HepG2 (cell line): Measurements from ENCODE around the gene AKIRIN1. TPM values are rescaled to one million over a fixed set of nuclear protein-coding genes. Genes with fewer than 3 reads are reported as not detected.

Source experiments
- ATAC-seq: fragments of 200-7000 bp; cut with Tn5 transposase; 3 replicates; pipeline ENCODE4 v1.9.1; 2020; ENCODE audit warnings: mild to moderate bottlenecking, moderate library complexity
- BruUV-seq: library from RNA; stranded (reverse); fragments of 400-500 nt; replicated peaks from 2 replicates; lab custom pipeline; 2021; lab: Mats Ljungman, UMichigan
- CTCF ChIA-PET: fragments of 300-600 bp; formaldehyde crosslinking; extraction: SDS; loops from one replicate; lab custom pipeline; 2021; ENCODE audit warnings: low total read pairs, inconsistent platforms, low intra/inter-chr PET ratio; lab: Yijun Ruan, JAX
- POLR2A ChIA-PET: fragments of 350-600 bp; sonication (Branson Sonifier 250); formaldehyde crosslinking; loops from one replicate; lab custom pipeline; 2020; ENCODE audit warnings: antibody characterized with exemption, inconsistent platforms; lab: Yijun Ruan, JAX
- DNase-seq: peaks from one replicate; pipeline ENCODE4 v3.0.0-alpha.2; 2015; ENCODE audit warnings: low spot score
- FAIRE-seq: peaks from 3 replicates; lab custom pipeline; 2011; peaks lifted over from hg19 to GRCh38; lab: Jason Lieb, UNC
- H2AFZ ChIP-seq: one replicate; pipeline ENCODE4 v1.6.1; 2011; ENCODE audit warnings: low read length, inconsistent platforms
- H3K27ac ChIP-seq: fragments of 300-600 bp; 3 replicates; pipeline ENCODE4 v1.8.0; 2011; ENCODE audit warnings: mixed run types, mild to moderate bottlenecking, mixed read lengths, low read length, inconsistent platforms; ENCODE audit not compliant: insufficient read depth; ENCODE audit errors: extremely low read length
- H3K27me3 ChIP-seq, 2 experiments: fragments of 200-600 bp in 1 of 2; 2 replicates in 1 of 2; 3 replicates in 1 of 2; pipeline versions ENCODE4 v1.6.0 to v1.8.0; 2011; ENCODE audit warnings: low read length in 2 of 2, mild to moderate bottlenecking in 2 of 2, moderate library complexity in 2 of 2, inconsistent platforms in 1 of 2; ENCODE audit not compliant: insufficient read depth in 2 of 2, control insufficient read depth in 1 of 2
- H3K36me3 ChIP-seq, 2 experiments: fragments of 200-600 bp in 1 of 2; replicated peaks in 1 of 2; 2 replicates in 1 of 2; 3 replicates in 1 of 2; pipeline versions ENCODE4 v1.5.1 to v1.8.0; 2011; ENCODE audit warnings: low read length in 2 of 2, inconsistent platforms in 1 of 2; ENCODE audit not compliant: insufficient read depth in 2 of 2, control insufficient read depth in 1 of 2
- H3K4me1 ChIP-seq: 2 replicates; pipeline ENCODE4 v1.5.1; 2012; ENCODE audit warnings: low read length, inconsistent platforms; ENCODE audit not compliant: insufficient read depth
- H3K4me2 ChIP-seq: 2 replicates; pipeline ENCODE4 v1.6.0; 2011; ENCODE audit warnings: low read depth, low read length, inconsistent platforms
- H3K4me3 ChIP-seq, 3 experiments: fragments of 200-600 bp in 1 of 3; sonication (generic), shearing (Covaris generic) in 1 of 3; replicated peaks in 1 of 3; 2 replicates each; pipeline ENCODE4 v1.5.1; 2011 to 2016; ENCODE audit warnings: low read length in 3 of 3, inconsistent platforms in 2 of 3, low read depth in 2 of 3, mild to moderate bottlenecking in 2 of 3, control low read depth in 1 of 3, mixed read lengths in 1 of 3; ENCODE audit not compliant: insufficient read depth in 1 of 3
- H3K79me2 ChIP-seq: one replicate; pipeline ENCODE4 v1.6.1; 2011; ENCODE audit warnings: low read length, inconsistent platforms; ENCODE audit not compliant: insufficient read depth
- H3K9ac ChIP-seq: 2 replicates; pipeline ENCODE4 v1.6.0; 2011; ENCODE audit warnings: mild to moderate bottlenecking, low read depth, low read length, inconsistent platforms; ENCODE audit not compliant: insufficient read depth
- H3K9me3 ChIP-seq: 2 replicates; pipeline ENCODE4 v1.5.1; 2012; ENCODE audit warnings: mild to moderate bottlenecking, low read length
- H4K20me1 ChIP-seq: 2 replicates; pipeline ENCODE4 v1.6.0; 2011; ENCODE audit warnings: inconsistent platforms, mild to moderate bottlenecking, low read length, moderate library complexity; ENCODE audit not compliant: insufficient read depth
- AGO2 ChIP-seq: fragments of 200-400 bp; formaldehyde crosslinking; optimal IDR thresholded peaks from 2 replicates; pipeline ENCODE3; 2017; ENCODE audit warnings: mild to moderate bottlenecking, low read depth, low read length, moderate library complexity
- PAF1 ChIP-seq: IDR thresholded peaks from 2 replicates; pipeline ENCODE4 v1.6.1; 2016; ENCODE audit warnings: missing genetic modification reagents, missing compliant biosample characterization
- POLR2A ChIP-seq, 2 experiments: IDR thresholded peaks; 2 replicates each; pipeline ENCODE4 v1.6.1; 2011; ENCODE audit warnings: low read depth in 2 of 2, low read length in 2 of 2, mild to moderate bottlenecking in 1 of 2, moderate library complexity in 1 of 2; ENCODE audit not compliant: insufficient read depth in 1 of 2
- POLR2AphosphoS5 ChIP-seq: IDR thresholded peaks from 2 replicates; pipeline ENCODE4 v1.6.1; 2012; ENCODE audit warnings: low read depth, low read length
- POLR2G ChIP-seq: fragments of 200-400 bp; formaldehyde crosslinking; IDR thresholded peaks from 2 replicates; pipeline ENCODE4 v1.6.1; 2018; ENCODE audit warnings: mild to moderate bottlenecking, low read depth, low read length, moderate library complexity
- RBFOX2 ChIP-seq: fragments of 200-400 bp; formaldehyde crosslinking; IDR thresholded peaks from 2 replicates; pipeline ENCODE4 v1.6.1; 2017; ENCODE audit warnings: low read depth, mild to moderate bottlenecking, low read length
- RBM22 ChIP-seq: fragments of 200-400 bp; formaldehyde crosslinking; optimal IDR thresholded peaks from 2 replicates; pipeline ENCODE3; 2017; ENCODE audit warnings: mild to moderate bottlenecking, low read length, moderate library complexity
- SSRP1 ChIP-seq: IDR thresholded peaks from 2 replicates; pipeline ENCODE4 v1.6.1; 2016; ENCODE audit warnings: control low read depth
- TARDBP ChIP-seq: sonication (generic); formaldehyde crosslinking; IDR thresholded peaks from 2 replicates; pipeline ENCODE4 v1.8.0; 2022; ENCODE audit warnings: mild to moderate bottlenecking, missing genetic modification reagents
- TGIF2 ChIP-seq: IDR thresholded peaks from 2 replicates; pipeline ENCODE4 v1.6.1; 2016; ENCODE audit warnings: control low read depth, missing compliant biosample characterization
- ZNF317 ChIP-seq: sonication (generic); formaldehyde crosslinking; IDR thresholded peaks from 2 replicates; pipeline ENCODE4 v1.5.0; 2020; ENCODE audit warnings: mild to moderate bottlenecking, missing genetic modification reagents
- WGBS: methylation state at CpG from one replicate; pipeline ENCODE4 v1.1.6; 2017; ENCODE audit warnings: low lambda C conversion rate; 5-methylcytosine and 5-hydroxymethylcytosine counted together
- in situ Hi-C: cut with HindIII; loops from 2 replicates; pipeline ENCODE4 v1.10.0; 2017; ENCODE audit warnings: low pct_unique_long_range_greater_than_20kb; ENCODE audit not compliant: extremely low pct_ligation_motif_present
- intact Hi-C: fragments of 100-400 bp; cut with micrococcal nuclease; formaldehyde crosslinking; loops from one replicate; pipeline ENCODE4 v1.10.0; 2022; ENCODE audit not compliant: unreplicated experiment
- polyA plus RNA-seq, 8 experiments: library from polyadenylated mRNA; depleted of rRNA in 3 of 8; stranded (reverse) in 7 of 8; unstranded in 1 of 8; fragments of >200 nt; fragmentation: Illumina TruSeq in 4 of 8; extraction: Trizol in 4 of 8; gene quantifications; 2 replicates each; pipeline versions ENCODE4 v1.2.1 to v1.2.3, GENCODE V29; 2011 to 2016; ENCODE audit warnings: low read depth in 4 of 8, missing spikeins in 1 of 8, mixed read lengths in 1 of 8; ENCODE audit not compliant: insufficient read depth in 1 of 8
- total RNA-seq, 5 experiments: library from RNA; depleted of rRNA; stranded (reverse); fragments of >200 nt; fragmentation: Illumina TruSeq; extraction: Trizol; gene quantifications; 2 replicates each; pipeline ENCODE4 v1.2.3, GENCODE V29; 2016; ENCODE audit warnings: low read depth in 1 of 5
- TF ChIP-seq, protein P1 (sequence below): sonication (generic); formaldehyde crosslinking; IDR thresholded peaks from 2 replicates; pipeline ENCODE4 v1.5.0; 2020; ENCODE audit warnings: mild to moderate bottlenecking, missing genetic modification reagents, moderate library complexity
- TF ChIP-seq, protein P2 (sequence below): sonication (generic); formaldehyde crosslinking; IDR thresholded peaks from 2 replicates; pipeline ENCODE4 v1.4.0; 2020; ENCODE audit warnings: missing genetic modification reagents
- TF ChIP-seq, protein P3 (sequence below): sonication (generic); formaldehyde crosslinking; IDR thresholded peaks from 2 replicates; pipeline ENCODE4 v1.5.0; 2020; ENCODE audit warnings: mild to moderate bottlenecking, missing genetic modification reagents, borderline replicate concordance

AKIRIN1 gene
- total and polyA plus RNA-seq, 2 of the 13 experiments (the other 11 are each of a cell fraction or from before 2014, with no cell fraction given): 123 to 157 TPM

GRCh38 chr1:39006726-39007645 is 15.9 kb downstream of the AKIRIN1 start:
- Histone ChIP-seq H2AFZ (no peak overlapping the region), H3K4me1 (0 out of 2 replicates have a peak, but pooled peaks cover 1% of the 10 kb centered on the region), H3K27ac (no peak overlapping the region), H3K4me2 (no peak overlapping the region), H3K27me3 (no peaks in the 10 kb centered on the region), H4K20me1 (no peaks in the 10 kb centered on the region; the same call in 1 of the 2 replicates), H3K9ac (no peak overlapping the region), H3K9me3 (no peaks in the 10 kb centered on the region), H3K36me3 (peaks cover 6 to 44% of the 10 kb centered on the region in 2 experiments), H3K4me3 (no peak overlapping the region), H3K79me2 (no peaks in the 10 kb centered on the region)
- CTCF ChIA-PET: no interaction called here
- in situ Hi-C loops: no loop called here
- no peak; the same call in 2 of the 3 replicates for ATAC-seq
- no peak for FAIRE-seq
- TF ChIP-seq RBM22 (peak; percentile 81), TGIF2 (CRISPR knock-in tag) (no peak), AGO2 (peak; percentile 52), ZNF317 (CRISPR knock-in tag) (no peak), POLR2A (IDR thresholded peaks at IDR 0.05; ENCODE audit: insufficient read depth in 1 of 2, low read depth in 2 of 2, low read length in 2 of 2) (0 out of 4 replicates have a peak, but pooled peaks of 1 of the 2 experiments have one; percentile 30), TARDBP (0 out of 2 replicates have a peak, but pooled peaks have one; percentile 26), RBFOX2 (peak; percentile 24; the same call in 1 of the 2 replicates), POLR2AphosphoS5 (peak; percentile 21; the same call in 1 of the 2 replicates), SSRP1 (peak; percentile 63; the same call in 1 of the 2 replicates), PAF1 (CRISPR knock-in tag) (0 out of 2 replicates have a peak, but pooled peaks have one; percentile 6), POLR2G (peak; percentile 38; the same call in 1 of the 2 replicates)
- TF ChIP-seq, protein P1, sequence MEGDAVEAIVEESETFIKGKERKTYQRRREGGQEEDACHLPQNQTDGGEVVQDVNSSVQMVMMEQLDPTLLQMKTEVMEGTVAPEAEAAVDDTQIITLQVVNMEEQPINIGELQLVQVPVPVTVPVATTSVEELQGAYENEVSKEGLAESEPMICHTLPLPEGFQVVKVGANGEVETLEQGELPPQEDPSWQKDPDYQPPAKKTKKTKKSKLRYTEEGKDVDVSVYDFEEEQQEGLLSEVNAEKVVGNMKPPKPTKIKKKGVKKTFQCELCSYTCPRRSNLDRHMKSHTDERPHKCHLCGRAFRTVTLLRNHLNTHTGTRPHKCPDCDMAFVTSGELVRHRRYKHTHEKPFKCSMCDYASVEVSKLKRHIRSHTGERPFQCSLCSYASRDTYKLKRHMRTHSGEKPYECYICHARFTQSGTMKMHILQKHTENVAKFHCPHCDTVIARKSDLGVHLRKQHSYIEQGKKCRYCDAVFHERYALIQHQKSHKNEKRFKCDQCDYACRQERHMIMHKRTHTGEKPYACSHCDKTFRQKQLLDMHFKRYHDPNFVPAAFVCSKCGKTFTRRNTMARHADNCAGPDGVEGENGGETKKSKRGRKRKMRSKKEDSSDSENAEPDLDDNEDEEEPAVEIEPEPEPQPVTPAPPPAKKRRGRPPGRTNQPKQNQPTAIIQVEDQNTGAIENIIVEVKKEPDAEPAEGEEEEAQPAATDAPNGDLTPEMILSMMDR (CRISPR knock-in tag): 0 out of 2 replicates have a peak, but pooled peaks have one; percentile 17
- TF ChIP-seq, protein P2, sequence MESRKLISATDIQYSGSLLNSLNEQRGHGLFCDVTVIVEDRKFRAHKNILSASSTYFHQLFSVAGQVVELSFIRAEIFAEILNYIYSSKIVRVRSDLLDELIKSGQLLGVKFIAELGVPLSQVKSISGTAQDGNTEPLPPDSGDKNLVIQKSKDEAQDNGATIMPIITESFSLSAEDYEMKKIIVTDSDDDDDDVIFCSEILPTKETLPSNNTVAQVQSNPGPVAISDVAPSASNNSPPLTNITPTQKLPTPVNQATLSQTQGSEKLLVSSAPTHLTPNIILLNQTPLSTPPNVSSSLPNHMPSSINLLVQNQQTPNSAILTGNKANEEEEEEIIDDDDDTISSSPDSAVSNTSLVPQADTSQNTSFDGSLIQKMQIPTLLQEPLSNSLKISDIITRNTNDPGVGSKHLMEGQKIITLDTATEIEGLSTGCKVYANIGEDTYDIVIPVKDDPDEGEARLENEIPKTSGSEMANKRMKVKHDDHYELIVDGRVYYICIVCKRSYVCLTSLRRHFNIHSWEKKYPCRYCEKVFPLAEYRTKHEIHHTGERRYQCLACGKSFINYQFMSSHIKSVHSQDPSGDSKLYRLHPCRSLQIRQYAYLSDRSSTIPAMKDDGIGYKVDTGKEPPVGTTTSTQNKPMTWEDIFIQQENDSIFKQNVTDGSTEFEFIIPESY: 0 out of 2 replicates have a peak, but pooled peaks have one; percentile 15
- TF ChIP-seq, protein P3, sequence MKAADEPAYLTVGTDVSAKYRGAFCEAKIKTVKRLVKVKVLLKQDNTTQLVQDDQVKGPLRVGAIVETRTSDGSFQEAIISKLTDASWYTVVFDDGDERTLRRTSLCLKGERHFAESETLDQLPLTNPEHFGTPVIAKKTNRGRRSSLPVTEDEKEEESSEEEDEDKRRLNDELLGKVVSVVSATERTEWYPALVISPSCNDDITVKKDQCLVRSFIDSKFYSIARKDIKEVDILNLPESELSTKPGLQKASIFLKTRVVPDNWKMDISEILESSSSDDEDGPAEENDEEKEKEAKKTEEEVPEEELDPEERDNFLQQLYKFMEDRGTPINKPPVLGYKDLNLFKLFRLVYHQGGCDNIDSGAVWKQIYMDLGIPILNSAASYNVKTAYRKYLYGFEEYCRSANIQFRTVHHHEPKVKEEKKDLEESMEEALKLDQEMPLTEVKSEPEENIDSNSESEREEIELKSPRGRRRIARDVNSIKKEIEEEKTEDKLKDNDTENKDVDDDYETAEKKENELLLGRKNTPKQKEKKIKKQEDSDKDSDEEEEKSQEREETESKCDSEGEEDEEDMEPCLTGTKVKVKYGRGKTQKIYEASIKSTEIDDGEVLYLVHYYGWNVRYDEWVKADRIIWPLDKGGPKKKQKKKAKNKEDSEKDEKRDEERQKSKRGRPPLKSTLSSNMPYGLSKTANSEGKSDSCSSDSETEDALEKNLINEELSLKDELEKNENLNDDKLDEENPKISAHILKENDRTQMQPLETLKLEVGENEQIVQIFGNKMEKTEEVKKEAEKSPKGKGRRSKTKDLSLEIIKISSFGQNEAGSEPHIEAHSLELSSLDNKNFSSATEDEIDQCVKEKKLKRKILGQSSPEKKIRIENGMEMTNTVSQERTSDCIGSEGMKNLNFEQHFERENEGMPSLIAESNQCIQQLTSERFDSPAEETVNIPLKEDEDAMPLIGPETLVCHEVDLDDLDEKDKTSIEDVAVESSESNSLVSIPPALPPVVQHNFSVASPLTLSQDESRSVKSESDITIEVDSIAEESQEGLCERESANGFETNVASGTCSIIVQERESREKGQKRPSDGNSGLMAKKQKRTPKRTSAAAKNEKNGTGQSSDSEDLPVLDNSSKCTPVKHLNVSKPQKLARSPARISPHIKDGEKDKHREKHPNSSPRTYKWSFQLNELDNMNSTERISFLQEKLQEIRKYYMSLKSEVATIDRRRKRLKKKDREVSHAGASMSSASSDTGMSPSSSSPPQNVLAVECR: no peak
- POLR2A ChIA-PET: interaction anchor here (1.0 to 1.7 kb wide), 3 partner anchors 10 to 19 kb away, joined by 4 to 5 read pairs (median 4); partner anchors contain the start of gene NDUFS5
- no peak for DNase-seq
- intact Hi-C loops: no loop called here
- 95% methylated on average over 13 of the region's 13 CpGs for WGBS
- no TSS peak for BruUV-seq
